Progenitor cell of endocrine pancreas (in vitro differentiated cells): ENCODE results near the gene METTL14. TPM values are rescaled to one million over a fixed set of nuclear protein-coding genes. Genes with fewer than 3 reads are reported as not detected.
"Not testable (repeated sequence)": the region's sequence is repeated elsewhere in the genome, so short reads cannot be mapped to it uniquely, and the experiment has no call there.

Experiments used
- DNase-seq: peaks from one replicate; pipeline ENCODE4 v3.0.0; 2021; ENCODE audit warnings: low spot score; ENCODE audit not compliant: unreplicated experiment
- H3K27ac Mint-ChIP-seq: 2 replicates; pipeline ENCODE4 v1.8.0; 2021; ENCODE audit warnings: mild to moderate bottlenecking, moderate library complexity, mixed read lengths
- H3K27me3 Mint-ChIP-seq: 2 replicates; pipeline ENCODE4 v1.8.0; 2021; ENCODE audit warnings: mixed read lengths
- H3K36me3 Mint-ChIP-seq: 2 replicates; pipeline ENCODE4 v1.8.0; 2022; ENCODE audit warnings: mixed read lengths; ENCODE audit not compliant: insufficient read depth
- H3K4me1 Mint-ChIP-seq: 2 replicates; pipeline ENCODE4 v1.8.0; 2021; ENCODE audit warnings: low read depth, mixed read lengths
- H3K4me3 Mint-ChIP-seq: 2 replicates; pipeline ENCODE4 v1.8.0; 2021; ENCODE audit warnings: low read depth, mild to moderate bottlenecking, moderate library complexity, mixed read lengths
- H3K9me3 Mint-ChIP-seq: 2 replicates; pipeline ENCODE4 v1.8.0; 2021; ENCODE audit warnings: low read depth, mixed read lengths
- long read RNA-seq: library from polyadenylated mRNA; unstranded; transcript quantifications from one replicate; pipeline ENCODE4 v2.0.0, GENCODE V29; 2020
- total RNA-seq: library from RNA; stranded (reverse); gene quantifications from 2 replicates; pipeline ENCODE4 v1.2.1, GENCODE V29; 2021
- TF ChIP-seq, protein P1 (sequence below): fragments of 200-600 bp; sonication (generic); IDR thresholded peaks from one replicate; pipeline ENCODE4 v1.5.0; 2021; ENCODE audit warnings: antibody characterized with exemption, mild to moderate bottlenecking; ENCODE audit not compliant: unreplicated experiment

Gene METTL14
- 56.7 and 56.8 TPM in 2 replicates for total RNA-seq
- long read RNA-seq, full-length matches to known transcripts, result 104 of 144 reads
- long read RNA-seq, partial matches to known transcripts, result 13 of 144 reads
- long read RNA-seq, other reads (novel, unspliced or antisense), result 27 of 144 reads

DNA sequence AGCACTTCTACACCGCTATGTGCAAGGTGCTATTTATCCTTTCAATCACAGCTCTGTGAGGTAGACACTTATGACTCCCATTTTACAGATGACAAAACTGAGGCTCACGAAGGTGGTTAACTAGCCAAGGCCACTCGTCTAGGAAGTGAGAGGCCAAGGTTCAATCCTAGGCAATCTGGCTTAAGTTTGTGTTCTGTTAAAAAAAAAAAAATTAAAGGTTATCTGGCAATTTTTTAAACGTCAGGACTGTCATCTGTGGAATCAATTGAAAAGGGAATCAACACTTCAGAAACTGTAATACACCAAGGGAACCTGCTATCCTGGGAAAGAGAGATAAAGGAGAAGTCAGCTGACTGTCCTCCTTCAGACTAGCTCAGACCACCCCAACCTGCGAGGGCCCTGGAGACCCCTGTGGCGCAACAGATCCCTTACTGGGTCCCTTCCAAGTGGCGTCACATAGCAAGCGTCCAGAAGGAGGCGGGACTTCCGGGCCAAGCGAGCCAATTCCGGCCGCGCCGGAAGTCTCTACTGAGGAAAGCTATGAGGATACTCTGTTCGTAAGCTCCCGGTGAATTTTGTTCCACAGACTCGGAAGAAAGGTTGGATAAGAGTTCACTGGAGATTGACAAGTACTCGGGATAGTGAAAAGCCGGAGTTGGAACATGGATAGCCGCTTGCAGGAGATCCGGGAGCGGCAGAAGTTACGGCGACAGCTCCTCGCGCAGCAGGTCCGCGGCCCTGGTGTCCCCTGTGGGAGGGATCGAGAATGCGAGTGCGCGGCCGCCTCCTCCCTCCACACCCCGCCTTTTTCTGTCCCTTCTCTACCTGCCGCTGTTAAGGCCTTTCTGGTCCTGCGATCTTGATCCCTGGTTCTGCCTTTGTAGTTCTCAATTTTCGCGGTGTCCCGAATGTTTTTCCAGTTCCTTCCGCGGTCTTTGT, at the start of gene METTL14:
Gene METTL14, plus strand, starts transcription at position 520 of the 939 bp plus-strand sequence. Its CDS starts 143 bp downstream, at position 663.
- DNase-seq, result peak; percentile 78
- peaks cover 6% of the 10 kb centered on the region for H3K27me3 Mint-ChIP-seq
- peak within 1 kb of the TSS; percentile 98 for H3K27ac Mint-ChIP-seq
- H3K4me3 Mint-ChIP-seq, result peak within 1 kb of the TSS; percentile 96
- peaks cover 13% of the 10 kb centered on the region for H3K4me1 Mint-ChIP-seq
- TF ChIP-seq, protein P1, sequence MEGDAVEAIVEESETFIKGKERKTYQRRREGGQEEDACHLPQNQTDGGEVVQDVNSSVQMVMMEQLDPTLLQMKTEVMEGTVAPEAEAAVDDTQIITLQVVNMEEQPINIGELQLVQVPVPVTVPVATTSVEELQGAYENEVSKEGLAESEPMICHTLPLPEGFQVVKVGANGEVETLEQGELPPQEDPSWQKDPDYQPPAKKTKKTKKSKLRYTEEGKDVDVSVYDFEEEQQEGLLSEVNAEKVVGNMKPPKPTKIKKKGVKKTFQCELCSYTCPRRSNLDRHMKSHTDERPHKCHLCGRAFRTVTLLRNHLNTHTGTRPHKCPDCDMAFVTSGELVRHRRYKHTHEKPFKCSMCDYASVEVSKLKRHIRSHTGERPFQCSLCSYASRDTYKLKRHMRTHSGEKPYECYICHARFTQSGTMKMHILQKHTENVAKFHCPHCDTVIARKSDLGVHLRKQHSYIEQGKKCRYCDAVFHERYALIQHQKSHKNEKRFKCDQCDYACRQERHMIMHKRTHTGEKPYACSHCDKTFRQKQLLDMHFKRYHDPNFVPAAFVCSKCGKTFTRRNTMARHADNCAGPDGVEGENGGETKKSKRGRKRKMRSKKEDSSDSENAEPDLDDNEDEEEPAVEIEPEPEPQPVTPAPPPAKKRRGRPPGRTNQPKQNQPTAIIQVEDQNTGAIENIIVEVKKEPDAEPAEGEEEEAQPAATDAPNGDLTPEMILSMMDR, result peak; percentile 23
- H3K9me3 Mint-ChIP-seq, result no peaks in the 10 kb centered on the region
- peaks cover 5% of the 10 kb centered on the region for H3K36me3 Mint-ChIP-seq

DNA sequence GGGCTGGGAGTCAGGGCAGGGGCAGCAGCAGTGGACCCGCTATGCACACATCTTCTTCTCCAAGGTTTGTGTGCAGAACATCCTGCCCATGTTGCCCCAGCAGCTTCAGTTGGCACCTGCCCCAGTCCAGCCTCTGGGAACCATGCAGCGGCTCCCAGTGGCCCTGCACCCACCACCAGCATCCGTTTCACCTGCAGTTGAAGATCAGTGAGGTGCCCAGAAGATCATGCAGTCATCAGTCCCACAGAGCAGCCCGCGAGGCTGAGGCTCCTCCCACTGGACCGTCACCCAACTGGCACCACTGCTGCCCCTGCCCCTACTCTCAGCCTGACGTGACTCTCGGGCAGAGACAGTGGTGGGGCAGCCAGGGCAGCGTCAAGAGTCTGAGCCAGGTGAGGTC, 49.1 kb upstream of the METTL14 start:
- not testable (repeated sequence) for H3K4me1 Mint-ChIP-seq, H3K9me3 Mint-ChIP-seq, DNase-seq, H3K27me3 Mint-ChIP-seq, H3K36me3 Mint-ChIP-seq, H3K4me3 Mint-ChIP-seq
- peak overlapping the region; percentile 41 for H3K27ac Mint-ChIP-seq

DNA sequence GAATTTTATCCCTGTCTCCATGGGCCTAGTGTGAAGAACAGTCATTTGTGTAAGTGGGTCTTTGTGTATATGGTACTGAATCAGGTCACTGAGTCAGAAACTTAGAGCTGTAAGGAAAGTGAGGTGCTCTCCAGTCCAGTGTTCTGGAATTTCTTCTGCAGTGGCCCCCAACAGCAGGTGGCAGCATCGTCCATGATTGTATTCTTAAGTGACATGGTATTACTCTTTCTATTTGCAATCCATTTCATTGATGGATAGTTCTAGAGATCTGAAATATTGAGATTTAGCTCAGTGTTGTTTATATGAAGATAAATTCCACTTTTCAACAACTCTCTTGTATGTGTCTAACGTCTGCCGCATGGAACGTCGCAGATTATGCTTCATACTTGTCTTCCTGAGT, 20.5 kb upstream of the METTL14 start:
- H3K4me1 Mint-ChIP-seq, H3K27me3 Mint-ChIP-seq, H3K9me3 Mint-ChIP-seq, DNase-seq, H3K4me3 Mint-ChIP-seq, H3K27ac Mint-ChIP-seq, H3K36me3 Mint-ChIP-seq: not testable (repeated sequence)
- TF ChIP-seq, protein P1, result peak; percentile 43

DNA sequence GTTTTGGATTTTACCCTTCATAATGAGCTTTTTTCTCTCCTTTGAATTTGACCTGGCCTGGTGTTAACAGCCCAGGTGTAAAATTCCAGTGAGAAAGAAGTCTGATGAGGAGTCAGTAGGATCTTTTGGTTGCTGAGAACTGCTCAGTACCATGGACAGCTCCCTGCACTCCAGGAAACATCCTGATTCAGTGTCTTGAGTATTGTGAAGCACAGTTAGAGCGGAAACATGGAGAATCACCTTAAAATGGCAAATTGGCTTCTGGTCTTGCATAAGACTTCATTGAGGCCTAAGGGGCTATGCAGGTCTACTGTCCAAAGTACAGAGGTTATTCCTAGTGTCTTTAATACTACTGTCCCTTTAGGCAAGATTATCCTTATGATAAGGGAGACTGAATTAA, 16.0 kb upstream of the METTL14 start:
- peak overlapping the region; percentile 10 for H3K27ac Mint-ChIP-seq
- not testable (repeated sequence) for H3K4me1 Mint-ChIP-seq, H3K27me3 Mint-ChIP-seq, H3K4me3 Mint-ChIP-seq, H3K9me3 Mint-ChIP-seq, H3K36me3 Mint-ChIP-seq
- DNase-seq, result peak; percentile 73

DNA sequence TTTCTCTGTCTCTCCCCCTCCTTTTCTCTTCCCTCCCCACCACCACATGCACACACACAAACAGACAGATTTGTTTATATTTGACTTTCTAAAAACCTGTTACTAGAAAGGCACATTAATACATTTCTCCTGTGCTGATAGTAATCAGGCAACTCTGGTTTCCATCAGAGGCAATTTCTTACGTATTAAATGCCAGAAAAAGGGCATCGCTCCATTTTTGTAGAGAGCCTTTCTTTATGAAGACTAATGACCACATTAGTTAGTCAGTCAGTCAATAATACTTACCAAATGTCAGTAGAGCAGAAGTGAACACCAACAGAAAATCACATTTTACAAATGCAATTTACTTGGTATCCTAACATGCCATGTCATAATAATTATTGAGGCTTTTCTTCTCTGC, 14.2 kb upstream of the METTL14 start:
- not testable (repeated sequence) for DNase-seq, H3K4me3 Mint-ChIP-seq, H3K27ac Mint-ChIP-seq, H3K27me3 Mint-ChIP-seq, H3K9me3 Mint-ChIP-seq, H3K4me1 Mint-ChIP-seq, H3K36me3 Mint-ChIP-seq

DNA sequence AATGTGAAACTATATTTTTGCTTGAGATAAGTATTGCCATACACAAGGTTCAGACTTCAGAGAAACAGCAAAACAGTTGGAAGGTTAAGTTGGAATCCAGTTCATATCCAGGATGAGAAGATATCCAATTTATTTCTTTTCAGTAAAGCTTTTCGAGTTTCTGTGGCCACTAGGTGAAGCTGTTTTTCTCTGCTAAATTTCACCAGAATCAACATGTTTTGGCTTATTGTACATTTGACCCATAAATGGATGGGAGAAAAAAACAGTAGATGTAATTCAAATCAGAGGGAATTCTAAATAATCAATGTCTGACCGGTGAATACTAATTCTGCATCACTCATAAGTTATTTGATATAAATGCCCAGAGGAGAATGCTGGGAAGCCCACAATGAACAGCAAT, 9.1 kb upstream of the METTL14 start:
- no peaks in the 10 kb centered on the region for H3K36me3 Mint-ChIP-seq

More for the DNA sequence above, 9.1 kb upstream of the METTL14 start:
- H3K27ac Mint-ChIP-seq, result no peak overlapping the region
- TF ChIP-seq, protein P1, result no peak
- no peak for DNase-seq
- no peaks in the 10 kb centered on the region for H3K4me1 Mint-ChIP-seq
- H3K4me3 Mint-ChIP-seq, result no peak overlapping the region
- no peaks in the 10 kb centered on the region for H3K27me3 Mint-ChIP-seq
- no peaks in the 10 kb centered on the region for H3K9me3 Mint-ChIP-seq
